ENCODE results near the gene PCDHGC5.

GRCh38 chr5:141521244-141521781 is 32.4 kb downstream of the PCDHGC5 start:
- TF ChIP-seq CTCF (IDR thresholded peaks at IDR 0.05; ENCODE audit: insufficient read depth, low read depth, low read length) (no peak), EZH2 (IDR thresholded peaks at IDR 0.05; ENCODE audit: insufficient read depth, low read length) (no peak)
